ENCODE data around the gene PTGIR.

The PTGIR gene

DNA sequence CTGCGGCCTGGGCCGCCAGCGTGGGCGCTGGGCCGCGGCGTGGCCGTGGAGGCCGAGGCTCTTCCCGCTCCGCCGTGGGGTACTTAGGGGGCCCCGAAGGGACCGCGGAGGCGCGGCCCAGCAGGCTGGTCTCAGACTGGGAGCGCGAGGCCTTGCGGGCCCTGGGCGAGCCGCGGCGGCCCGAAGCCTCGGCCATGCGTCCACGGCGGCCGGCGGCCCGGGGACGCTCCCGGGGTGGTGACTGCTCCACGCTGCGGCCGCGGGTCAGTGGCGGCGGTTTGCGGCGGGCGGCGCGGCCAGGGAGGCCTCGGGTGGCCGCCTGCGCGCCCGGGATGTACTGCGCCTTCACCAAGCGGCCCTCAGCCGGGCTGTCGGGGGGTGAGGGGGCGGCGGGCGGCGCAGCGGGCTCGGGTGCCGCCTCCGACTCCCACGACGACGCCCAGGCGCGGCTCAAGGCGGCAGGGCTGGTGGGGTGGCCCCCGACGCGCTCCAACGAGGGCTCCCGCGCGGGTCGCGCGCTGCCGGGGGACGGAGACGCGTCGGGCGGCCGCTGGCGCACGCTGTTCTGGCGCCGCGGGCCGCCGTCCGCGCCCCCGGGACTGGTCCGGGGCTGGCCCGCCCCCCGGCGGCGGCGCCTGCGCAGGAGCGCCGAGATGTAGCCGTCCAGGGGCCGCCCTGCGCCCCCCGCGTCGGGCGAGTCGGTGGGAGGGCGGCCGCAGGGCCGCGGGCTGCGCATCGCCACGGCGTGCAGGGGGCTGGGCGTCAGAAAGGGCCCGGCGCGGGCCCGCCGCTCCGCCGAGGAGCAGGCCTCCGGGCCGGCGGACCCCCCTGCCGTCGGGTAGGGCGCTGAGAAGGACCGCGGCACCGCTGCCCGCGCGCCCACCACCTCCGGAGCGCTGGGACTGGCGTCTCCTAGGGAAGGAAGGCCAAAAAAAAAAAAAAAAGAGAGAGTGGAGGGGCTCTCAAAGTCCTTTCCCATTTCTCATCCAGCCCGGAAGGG lies 24.4 kb upstream of the PTGIR start:
- TF ChIP-seq, protein P1, sequence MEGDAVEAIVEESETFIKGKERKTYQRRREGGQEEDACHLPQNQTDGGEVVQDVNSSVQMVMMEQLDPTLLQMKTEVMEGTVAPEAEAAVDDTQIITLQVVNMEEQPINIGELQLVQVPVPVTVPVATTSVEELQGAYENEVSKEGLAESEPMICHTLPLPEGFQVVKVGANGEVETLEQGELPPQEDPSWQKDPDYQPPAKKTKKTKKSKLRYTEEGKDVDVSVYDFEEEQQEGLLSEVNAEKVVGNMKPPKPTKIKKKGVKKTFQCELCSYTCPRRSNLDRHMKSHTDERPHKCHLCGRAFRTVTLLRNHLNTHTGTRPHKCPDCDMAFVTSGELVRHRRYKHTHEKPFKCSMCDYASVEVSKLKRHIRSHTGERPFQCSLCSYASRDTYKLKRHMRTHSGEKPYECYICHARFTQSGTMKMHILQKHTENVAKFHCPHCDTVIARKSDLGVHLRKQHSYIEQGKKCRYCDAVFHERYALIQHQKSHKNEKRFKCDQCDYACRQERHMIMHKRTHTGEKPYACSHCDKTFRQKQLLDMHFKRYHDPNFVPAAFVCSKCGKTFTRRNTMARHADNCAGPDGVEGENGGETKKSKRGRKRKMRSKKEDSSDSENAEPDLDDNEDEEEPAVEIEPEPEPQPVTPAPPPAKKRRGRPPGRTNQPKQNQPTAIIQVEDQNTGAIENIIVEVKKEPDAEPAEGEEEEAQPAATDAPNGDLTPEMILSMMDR (conservative IDR thresholded peaks at IDR 0.05; ENCODE audit: low read length), result no peak
- H3K4me3 ChIP-seq (ENCODE audit: low read length), result no peak overlapping the region
- no peak for DNase-seq (ENCODE audit: low read depth)

DNA sequence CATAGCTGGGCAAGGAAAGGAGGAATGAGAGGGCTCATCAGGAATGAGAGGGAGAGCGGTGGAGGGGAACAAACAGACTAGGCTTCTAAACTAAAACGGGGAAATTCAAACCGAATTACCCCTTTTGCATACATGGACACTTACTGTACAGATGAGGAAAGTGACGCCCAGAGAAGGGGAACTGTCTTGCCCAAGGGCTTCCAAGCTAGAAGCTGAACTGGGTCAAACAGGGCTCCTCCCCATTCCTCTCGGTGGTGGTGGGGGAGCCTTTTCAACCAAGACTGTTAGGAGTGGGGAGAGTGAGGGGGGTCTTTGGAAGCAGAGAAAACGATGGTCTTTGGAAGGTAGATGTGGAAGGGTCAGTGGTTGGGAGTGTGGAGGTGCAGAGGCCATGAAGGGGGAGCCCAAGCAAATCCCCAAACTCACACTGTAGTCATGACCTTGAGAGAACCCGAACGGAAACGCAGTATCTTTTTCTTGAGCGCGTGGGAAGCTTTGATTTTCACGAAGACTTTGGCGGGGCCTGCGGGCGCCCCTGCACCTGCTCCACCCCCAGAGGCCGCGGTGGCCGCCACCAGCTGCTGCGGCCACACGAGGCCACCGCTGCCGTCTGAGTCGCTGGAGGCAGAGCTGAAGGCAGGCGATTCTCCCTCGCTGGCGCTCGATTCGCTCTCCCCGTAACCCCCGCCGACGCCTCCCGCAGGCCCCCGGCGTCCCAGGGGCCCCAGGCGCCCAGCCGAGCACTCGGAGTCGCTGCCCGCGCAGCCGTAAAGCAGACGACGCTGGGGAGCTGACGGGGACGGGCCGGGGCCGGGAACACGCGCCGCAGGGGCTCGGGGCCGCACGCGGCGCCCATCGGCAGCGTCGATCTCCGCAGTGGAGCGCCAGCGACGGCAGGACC lies 23.4 kb upstream of the PTGIR start:
- no peak overlapping the region for H3K4me3 ChIP-seq (ENCODE audit: low read length)
- no peak for DNase-seq (ENCODE audit: low read depth)
- TF ChIP-seq, protein P1 (conservative IDR thresholded peaks at IDR 0.05; ENCODE audit: low read length), result no peak

DNA sequence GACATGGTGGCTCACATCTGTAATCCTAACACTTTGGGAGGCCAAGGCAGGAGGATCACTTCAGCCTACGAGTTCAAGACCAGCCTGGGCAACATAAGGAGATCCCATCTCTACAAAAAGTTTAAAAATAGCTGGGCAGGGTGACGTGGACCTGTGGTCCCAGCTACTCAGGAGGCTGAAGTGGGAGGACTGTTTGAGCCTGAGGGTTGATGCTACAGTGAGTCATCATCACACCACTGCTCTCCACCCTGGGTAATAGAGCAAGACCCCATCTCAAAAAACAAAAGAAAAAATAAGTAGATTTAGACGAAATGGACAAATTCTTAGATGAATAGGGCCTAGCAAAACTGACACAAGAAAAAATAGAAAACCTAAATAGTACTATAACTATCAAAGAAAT lies 21.5 kb upstream of the PTGIR start:
- no peak overlapping the region for H3K4me3 ChIP-seq (ENCODE audit: low read length)
- DNase-seq (ENCODE audit: low read depth), result no peak
- TF ChIP-seq, protein P1 (conservative IDR thresholded peaks at IDR 0.05; ENCODE audit: low read length), result no peak

DNA sequence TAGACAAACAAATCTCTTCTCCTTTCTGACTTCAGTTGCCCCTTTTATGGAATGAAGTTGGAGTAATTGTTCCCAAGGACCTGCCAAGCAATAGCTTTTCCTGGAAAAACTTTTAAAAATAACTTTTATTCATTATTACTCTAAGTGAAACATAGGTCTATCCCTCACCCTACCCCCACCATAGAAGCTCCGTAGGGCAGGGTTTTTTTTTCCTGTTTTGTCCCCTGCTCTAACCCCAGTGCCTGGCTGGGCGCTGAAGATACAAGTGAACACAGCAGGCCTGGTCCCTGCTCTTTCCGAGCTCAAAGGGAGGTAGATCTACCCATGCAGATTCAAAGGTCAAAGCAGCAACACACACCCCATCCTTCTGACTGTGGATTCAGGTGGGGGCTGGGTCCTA lies 19.8 kb upstream of the PTGIR start:
- DNase-seq (ENCODE audit: low read depth), result no peak

DNA sequence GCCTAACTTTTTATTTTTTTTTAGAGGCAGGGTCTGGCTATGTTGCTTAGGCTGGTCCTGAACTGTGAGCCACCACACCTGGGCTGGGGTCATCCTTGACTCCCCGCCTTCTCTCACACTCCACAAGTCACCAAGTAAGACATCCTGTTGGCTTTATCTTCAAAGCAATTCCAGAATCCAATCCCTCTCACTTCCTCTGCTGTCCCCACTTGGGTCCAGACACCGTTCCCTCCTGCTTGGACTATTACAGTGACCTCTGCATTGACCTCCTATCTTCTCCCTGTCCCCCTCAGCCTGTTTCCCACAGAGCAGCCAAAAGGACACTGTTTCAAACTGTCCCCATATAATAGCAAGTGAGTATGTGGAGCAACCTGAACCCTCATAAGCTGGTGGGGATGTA lies 15.8 kb upstream of the PTGIR start:
- DNase-seq (ENCODE audit: low read depth), result no peak
- TF ChIP-seq, protein P1 (conservative IDR thresholded peaks at IDR 0.05; ENCODE audit: low read length), result no peak
- H3K4me3 ChIP-seq (ENCODE audit: low read length), result no peak overlapping the region

More for the DNA sequence above, 19.8 kb upstream of the PTGIR start:
- TF ChIP-seq, protein P1 (conservative IDR thresholded peaks at IDR 0.05; ENCODE audit: low read length), result no peak
- no peak overlapping the region for H3K4me3 ChIP-seq (ENCODE audit: low read length)

DNA sequence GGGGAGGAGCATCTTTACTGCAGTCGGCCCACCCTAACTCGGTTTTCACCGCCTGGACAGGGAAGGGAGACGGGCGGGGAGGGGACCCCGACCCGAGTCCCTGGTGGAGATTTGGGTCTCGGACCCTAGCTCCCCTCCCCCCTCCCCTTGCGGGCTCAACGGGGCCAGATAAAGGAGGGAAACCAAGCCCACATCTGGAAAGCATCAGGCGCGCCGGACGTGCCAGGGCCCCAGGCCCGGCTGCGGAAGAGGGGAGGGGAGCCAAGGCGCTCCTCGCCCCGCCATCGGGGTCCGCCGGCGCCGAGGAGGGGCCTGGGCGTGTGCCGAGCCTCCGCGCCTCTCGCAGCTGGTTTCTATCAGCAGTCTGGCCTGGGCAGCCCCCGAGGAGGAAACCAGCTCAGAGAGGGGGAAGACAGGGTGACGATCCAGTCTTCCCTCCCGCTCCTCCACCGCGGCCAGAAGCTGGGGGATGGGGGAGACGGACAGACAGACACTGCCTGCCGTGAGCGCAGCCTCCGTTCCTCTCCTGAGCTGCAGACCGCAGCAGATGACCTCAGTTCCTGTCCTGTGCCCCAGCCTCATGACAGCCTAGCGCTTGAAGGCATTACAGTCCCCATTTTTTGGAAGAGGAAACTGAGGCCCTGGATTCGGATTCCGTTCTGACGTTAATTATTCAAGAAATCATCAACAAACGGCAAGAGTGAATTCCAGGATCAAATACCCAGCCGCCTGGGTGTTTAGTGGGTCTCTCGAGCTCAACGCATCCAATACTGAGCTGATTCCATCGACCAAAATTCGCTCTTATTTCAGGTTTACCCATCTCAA lies 14.7 kb upstream of the PTGIR start:
- DNase-seq (ENCODE audit: low read depth), result peak; percentile 87
- H3K4me3 ChIP-seq (ENCODE audit: low read length), result peak overlapping the region; percentile 66
- TF ChIP-seq, protein P1 (conservative IDR thresholded peaks at IDR 0.05; ENCODE audit: low read length), result no peak
